Fibroblast of the aortic adventitia (primary cell): ENCODE measurements around the gene TCP11. TPM values are rescaled to one million over a fixed set of nuclear protein-coding genes. Genes with fewer than 3 reads are reported as not detected.

ENCODE experiments used
- DNase-seq: peaks from one replicate; pipeline ENCODE4 v3.0.0-alpha.2; 2010; ENCODE audit warnings: low read depth
- H3K4me3 ChIP-seq: 2 replicates; pipeline ENCODE4 v1.5.1; 2011; ENCODE audit warnings: low read depth, mild to moderate bottlenecking, control low read depth, low read length, moderate library complexity
- CTCF ChIP-seq: IDR thresholded peaks from 2 replicates; pipeline ENCODE4 v1.5.1; 2011; ENCODE audit warnings: mild to moderate bottlenecking, low read length, control low read depth, inconsistent platforms; ENCODE audit not compliant: insufficient read depth
- total RNA-seq: library from RNA; depleted of rRNA; stranded (reverse); fragments of >200 nt; gene quantifications from 2 replicates; pipeline ENCODE4 v1.2.3, GENCODE V29; 2012; ENCODE audit warnings: low replicate concordance

The TCP11 gene
- total RNA-seq = 0.36 TPM in 1 of 2 replicates, not detected in the other

DNA sequence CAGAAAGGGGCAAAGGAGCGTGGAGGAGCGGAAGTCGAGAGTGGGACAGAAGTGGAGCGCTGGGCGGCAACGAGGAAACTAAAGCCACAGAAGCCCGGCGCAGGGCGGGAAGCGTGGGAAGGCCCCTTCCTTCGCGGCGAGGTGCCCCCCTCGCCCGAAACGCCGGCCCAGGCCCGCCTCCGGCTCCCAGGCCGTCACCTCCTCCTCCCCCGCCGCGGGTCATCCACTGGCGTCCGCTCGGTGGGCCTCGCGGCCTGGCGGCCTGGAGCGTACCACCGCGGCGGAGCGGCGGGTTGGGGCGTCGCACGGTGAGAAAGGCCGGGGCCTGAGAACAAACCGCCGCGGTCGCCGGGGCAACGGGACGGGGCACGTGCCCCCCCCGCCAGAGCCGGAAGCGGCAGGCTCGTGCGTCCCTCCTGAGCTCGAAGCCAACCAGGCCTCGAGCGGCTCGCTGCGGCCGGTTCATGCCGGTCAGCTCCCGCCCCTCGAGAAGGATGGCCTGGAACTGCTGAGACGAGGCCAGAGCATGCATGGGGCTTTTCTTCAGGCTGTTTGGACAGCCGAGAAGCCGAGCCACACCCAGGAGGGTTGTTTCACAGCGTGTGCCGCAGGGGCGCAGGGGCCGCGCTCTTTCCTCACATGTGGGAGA is at the start of gene TCP11:
Gene TCP11 (minus strand): TSS at position 333 of the 649 bp plus-strand sequence. CDS start 469 bp downstream, outside the sequence.
- no peak for DNase-seq
- H3K4me3 ChIP-seq = no peak within 1 kb of the TSS
- no peak for TF ChIP-seq CTCF

DNA sequence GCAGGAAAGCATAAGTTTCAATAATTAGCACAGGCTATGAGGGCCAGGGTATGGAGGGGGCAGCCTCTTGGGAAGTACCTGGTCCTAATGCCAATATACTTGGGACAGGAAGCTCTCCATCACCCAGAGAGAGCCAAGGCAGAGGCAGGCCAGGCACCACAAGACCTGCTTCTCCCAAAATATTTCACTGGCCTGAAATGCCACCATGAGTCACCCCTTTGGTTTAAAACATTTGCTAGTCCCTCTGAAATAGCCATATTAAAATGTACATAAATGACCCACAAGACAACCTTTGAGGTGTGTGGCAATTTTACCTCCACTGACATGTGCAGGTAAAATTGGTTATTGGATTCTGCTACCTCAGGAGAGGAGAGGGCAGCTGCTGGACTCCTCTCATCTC is 49.2 kb upstream of the TCP11 start:
- no peak overlapping the region for H3K4me3 ChIP-seq
- peak; percentile 29 for DNase-seq
- TF ChIP-seq CTCF = no peak

DNA sequence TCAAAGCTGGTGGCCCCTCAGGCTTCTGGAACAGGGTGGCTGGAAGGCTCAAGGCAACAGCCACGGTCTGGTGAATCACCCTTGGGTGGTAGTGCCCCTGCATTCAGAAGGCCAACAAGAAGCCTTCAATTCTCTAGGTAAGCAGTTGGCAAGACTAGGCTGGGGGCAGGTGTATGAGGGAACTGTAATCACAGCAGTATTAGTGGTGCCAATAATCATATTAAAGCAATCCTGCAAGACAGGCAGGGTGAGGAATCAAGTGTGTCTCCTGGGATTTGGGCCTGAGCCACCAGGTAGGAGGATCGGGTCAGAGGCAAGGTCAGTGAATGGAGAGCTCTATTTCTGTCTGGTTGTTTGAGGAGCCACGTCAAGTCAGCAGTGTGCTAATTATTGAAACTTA is 47.7 kb upstream of the TCP11 start:
- H3K4me3 ChIP-seq = no peak overlapping the region

DNA sequence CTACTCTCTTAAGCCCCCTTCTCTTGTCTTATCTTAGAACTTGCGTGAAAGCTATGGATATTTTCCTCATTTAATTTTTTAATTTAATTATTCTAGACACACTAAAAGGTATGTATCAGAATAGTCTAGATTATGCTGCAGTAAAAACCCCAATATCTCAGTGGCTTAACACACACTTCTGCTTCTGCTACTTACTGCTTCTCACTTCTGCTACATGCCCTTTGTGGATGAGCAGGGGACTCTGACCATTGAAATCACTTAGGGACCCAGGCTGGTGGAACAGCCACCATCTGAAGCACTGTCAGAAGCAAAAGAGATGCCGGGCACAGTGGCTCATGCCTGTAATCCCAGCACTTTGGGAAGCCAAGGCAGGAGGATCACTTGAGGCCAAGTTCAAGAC is 45.4 kb upstream of the TCP11 start:
- no peak for DNase-seq
- no peak overlapping the region for H3K4me3 ChIP-seq
- TF ChIP-seq CTCF = no peak

More for the DNA sequence above, 47.7 kb upstream of the TCP11 start:
- DNase-seq = no peak
- TF ChIP-seq CTCF = no peak

DNA sequence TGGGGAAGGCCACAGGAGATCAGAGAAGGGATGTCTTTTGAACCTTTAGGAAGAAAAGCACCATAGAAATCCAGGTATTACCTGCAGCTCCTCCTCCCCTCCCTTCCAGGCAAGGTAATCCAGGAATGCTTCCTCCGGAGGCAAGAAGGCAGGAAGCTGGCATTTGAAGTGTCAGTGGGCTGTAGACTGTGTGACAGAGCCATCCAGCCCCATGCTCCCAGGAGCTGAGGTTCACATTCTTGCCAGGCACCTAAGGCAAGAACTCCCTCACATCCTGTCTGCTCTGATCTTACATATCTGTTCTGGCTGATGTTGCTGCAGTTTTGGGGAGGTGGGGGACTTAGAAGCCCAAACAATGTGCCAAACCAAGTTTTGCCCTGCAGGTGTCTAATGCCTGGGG is 44.8 kb upstream of the TCP11 start:
- DNase-seq = no peak
- H3K4me3 ChIP-seq = no peak overlapping the region
- TF ChIP-seq CTCF = no peak

DNA sequence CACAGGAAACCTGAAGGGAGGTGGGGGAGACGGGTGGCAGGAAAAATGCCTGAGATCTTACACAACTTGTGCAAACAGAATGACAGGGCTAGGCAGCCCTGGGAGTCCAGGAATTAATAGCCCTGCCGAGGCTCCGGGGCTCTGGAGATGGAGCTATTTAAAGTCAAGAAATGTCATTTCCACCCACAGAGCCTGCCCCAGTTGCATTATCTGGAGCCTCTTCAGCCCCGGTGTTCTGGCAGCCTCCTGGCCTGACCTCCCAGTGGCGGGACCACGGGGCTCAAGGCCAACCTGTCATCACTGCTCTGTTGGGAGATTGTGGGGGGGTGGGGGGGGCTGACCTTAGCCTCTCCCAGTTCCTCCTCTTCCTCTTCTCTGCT is 44.2 kb upstream of the TCP11 start:
- no peak for TF ChIP-seq CTCF
- H3K4me3 ChIP-seq = no peak overlapping the region
- DNase-seq = peak; percentile 43

DNA sequence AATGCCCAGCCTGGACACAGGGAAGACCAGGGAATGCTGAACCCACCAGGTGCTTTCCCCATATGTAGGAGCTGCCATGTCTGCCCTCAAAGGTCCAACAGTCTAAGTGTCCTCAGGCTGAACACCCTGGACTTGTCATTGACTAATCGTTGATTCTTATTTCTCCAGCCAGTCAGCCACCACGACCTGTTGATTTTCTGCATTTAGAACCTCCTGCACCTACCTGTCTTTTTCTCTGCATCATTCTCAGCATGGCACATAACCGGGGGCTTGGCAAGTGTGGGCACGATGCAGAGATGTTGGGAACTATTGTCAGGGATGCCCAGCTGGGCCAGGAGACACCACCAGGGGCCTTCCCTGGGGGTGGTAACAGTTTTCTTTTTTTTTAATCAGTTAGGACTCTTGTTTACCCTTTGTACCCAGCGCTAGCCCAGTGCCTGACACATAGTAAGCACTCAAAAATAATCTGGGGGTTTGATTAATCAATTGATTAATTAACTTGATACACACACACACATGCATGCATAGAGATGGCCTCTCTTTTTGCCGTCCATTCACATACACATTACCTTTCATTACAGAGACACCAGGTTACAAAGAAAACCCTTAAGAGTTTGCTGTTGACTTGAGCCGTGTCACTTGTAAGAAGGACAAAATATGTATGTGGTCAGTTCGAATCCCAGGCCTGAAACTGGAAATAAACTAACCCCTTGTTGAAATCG is 43.6 kb upstream of the TCP11 start:
- no peak for TF ChIP-seq CTCF
- DNase-seq = no peak
- no peak overlapping the region for H3K4me3 ChIP-seq
